ENCODE measurements around the gene CTNNA1.

- TF ChIP-seq YY1 (IDR thresholded peaks at IDR 0.05; ENCODE audit: insufficient read depth, insufficient read length) (no peak), ZNF274 (IDR thresholded peaks at IDR 0.05; ENCODE audit: low read depth, low read length) (no peak), SUZ12 (IDR thresholded peaks at IDR 0.05; ENCODE audit: extremely low read depth, insufficient read depth, insufficient read length) (no peak)
Measured at GRCh38 chr5:138949988-138950387, 196.8 kb downstream of the CTNNA1 start.
